Keratinocyte (primary cell): Measurements from ENCODE around the gene MAGI2. TPM values are rescaled to one million over a fixed set of nuclear protein-coding genes. Genes with fewer than 3 reads are reported as not detected.

Experiments
- DNase-seq: peaks from one replicate; pipeline ENCODE4 v3.0.0-alpha.2; 2011; ENCODE audit warnings: low read depth, missing footprints, low spot score
- FAIRE-seq: peaks from 2 replicates; lab custom pipeline; 2011; peaks lifted over from hg19 to GRCh38; lab: Jason Lieb, UNC
- H2AFZ ChIP-seq: 2 replicates; pipeline ENCODE4 v1.6.0; 2012; ENCODE audit warnings: low read length, control low read depth, inconsistent platforms; ENCODE audit not compliant: control insufficient read depth
- H3K27ac ChIP-seq: 2 replicates; pipeline ENCODE4 v1.5.1; 2011; ENCODE audit warnings: low read length; ENCODE audit not compliant: control insufficient read depth, insufficient read depth
- H3K27me3 ChIP-seq: 3 replicates; pipeline ENCODE4 v1.6.0; 2011; ENCODE audit warnings: low read length; ENCODE audit not compliant: control insufficient read depth, insufficient read depth; ENCODE audit errors: extremely low read depth
- H3K36me3 ChIP-seq, 2 experiments: 2 replicates in 1 of 2; 3 replicates in 1 of 2; pipeline ENCODE4 v1.5.1; 2011; ENCODE audit warnings: low read length in 2 of 2, mild to moderate bottlenecking in 1 of 2; ENCODE audit not compliant: control insufficient read depth in 2 of 2, insufficient read depth in 2 of 2; ENCODE audit errors: extremely low read depth in 1 of 2
- H3K4me1 ChIP-seq: 3 replicates; pipeline ENCODE4 v1.5.1; 2011; ENCODE audit warnings: low read length; ENCODE audit not compliant: control insufficient read depth, insufficient read depth; ENCODE audit errors: extremely low read depth
- H3K4me2 ChIP-seq: 3 replicates; pipeline ENCODE4 v1.6.0; 2011; ENCODE audit warnings: low read depth, low read length; ENCODE audit not compliant: control insufficient read depth, insufficient read depth; ENCODE audit errors: extremely low read depth
- H3K4me3 ChIP-seq, 3 experiments: fragments of 200-600 bp in 1 of 3; sonication (generic) in 1 of 3; 2 replicates in 2 of 3; 3 replicates in 1 of 3; pipeline ENCODE4 v1.5.1; 2011 to 2016; ENCODE audit warnings: low read length in 3 of 3, mild to moderate bottlenecking in 3 of 3, control low read depth in 2 of 3, inconsistent platforms in 1 of 3, low read depth in 1 of 3, mixed read lengths in 1 of 3, mixed run types in 1 of 3, moderate library complexity in 1 of 3; ENCODE audit not compliant: control insufficient read depth in 2 of 3, insufficient read depth in 2 of 3; ENCODE audit errors: extremely low read depth in 1 of 3
- H3K79me2 ChIP-seq: 2 replicates; pipeline ENCODE4 v1.6.0; 2012; ENCODE audit warnings: low read length; ENCODE audit not compliant: control insufficient read depth, insufficient read depth
- H3K9ac ChIP-seq: 3 replicates; pipeline ENCODE4 v1.6.0; 2011; ENCODE audit warnings: low read length; ENCODE audit not compliant: control insufficient read depth, insufficient read depth; ENCODE audit errors: extremely low read depth
- H3K9me1 ChIP-seq: 3 replicates; pipeline ENCODE4 v1.6.0; 2011; ENCODE audit warnings: low read length; ENCODE audit not compliant: control insufficient read depth, insufficient read depth; ENCODE audit errors: extremely low read depth
- H3K9me3 ChIP-seq: 2 replicates; pipeline ENCODE4 v1.5.1; 2012; ENCODE audit warnings: low read depth, low read length; ENCODE audit not compliant: control insufficient read depth
- H4K20me1 ChIP-seq: 3 replicates; pipeline ENCODE4 v1.6.0; 2011; ENCODE audit warnings: low read length; ENCODE audit not compliant: control insufficient read depth, insufficient read depth; ENCODE audit errors: extremely low read depth
- CTCF ChIP-seq, 3 experiments: IDR thresholded peaks in 1 of 3; conservative IDR thresholded peaks in 1 of 3; optimal IDR thresholded peaks in 1 of 3; 2 replicates in 2 of 3; 3 replicates in 1 of 3; pipeline versions ENCODE3 to v1.5.1; 2011; ENCODE audit warnings: low read length in 3 of 3, mild to moderate bottlenecking in 3 of 3, moderate library complexity in 2 of 3, control low read depth in 1 of 3, inconsistent platforms in 1 of 3; ENCODE audit not compliant: insufficient read depth in 2 of 3; ENCODE audit errors: extremely low read depth in 1 of 3
- EZH2 ChIP-seq: IDR thresholded peaks from one replicate; pipeline ENCODE4 v1.6.1; 2012; ENCODE audit warnings: inconsistent platforms, mild to moderate bottlenecking, low read length, moderate library complexity
- dilution Hi-C: fragments of 300-500 bp; cut with MboI; formaldehyde crosslinking; loops from one replicate; pipeline ENCODE4 v1.7.0; 2020; ENCODE audit warnings: low sequenced_read_pairs; ENCODE audit not compliant: extremely low pct_ligation_motif_present
- polyA plus RNA-seq, 5 experiments: library from polyadenylated mRNA; depleted of rRNA in 3 of 5; stranded (reverse) in 3 of 5; stranded (forward) in 1 of 5; unstranded in 1 of 5; fragments of >200 nt; gene quantifications; 1 replicate in 1 of 5; 2 replicates in 3 of 5; 3 replicates in 1 of 5; pipeline versions ENCODE4 v1.2.1 to v1.2.3, GENCODE V29; 2011 to 2012; ENCODE audit warnings: missing spikeins in 2 of 5, low read depth in 1 of 5, low replicate concordance in 1 of 5

MAGI2 gene
- polyA plus RNA-seq, 1 donor (not counting 4 experiments of a cell fraction or from before 2014, with no cell fraction given), result 0.07 TPM

DNA sequence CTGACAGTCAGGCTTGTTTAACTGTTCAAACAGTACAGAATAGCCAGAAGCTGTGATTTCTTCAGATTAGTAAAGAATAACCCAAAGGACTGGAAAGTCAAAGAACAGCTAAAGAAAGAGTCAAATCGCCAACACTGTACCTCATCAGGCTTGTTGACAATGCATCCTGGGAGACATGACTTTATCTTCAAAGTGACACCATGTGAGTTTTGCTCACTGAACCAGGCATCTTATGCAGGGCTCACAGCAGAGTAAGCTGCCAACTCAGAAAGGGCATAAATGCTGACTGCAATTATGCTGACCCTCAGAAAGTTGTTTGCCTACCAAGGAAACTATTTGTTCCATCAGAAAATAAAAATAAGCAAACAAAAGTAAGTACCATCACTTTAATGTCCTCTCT, 96.4 kb downstream of the MAGI2 start:
- TF ChIP-seq CTCF (optimal IDR thresholded peaks at IDR 0.05 in 1 of 3, IDR thresholded peaks at IDR 0.05 in 1 of 3, conservative IDR thresholded peaks at IDR 0.05 in 1 of 3; ENCODE audit: extremely low read depth in 1 of 3, insufficient read depth in 2 of 3, low read length in 3 of 3) (no peak), EZH2 (no peak)
- Histone ChIP-seq H3K27ac (no peak overlapping the region), H3K36me3 (no peaks in the 10 kb centered on the region), H3K9me3 (no peaks in the 10 kb centered on the region), H3K4me2 (no peak overlapping the region), H3K79me2 (no peaks in the 10 kb centered on the region), H3K27me3 (no peaks in the 10 kb centered on the region), H3K9me1 (no peaks in the 10 kb centered on the region), H2AFZ (no peak overlapping the region), H4K20me1 (no peaks in the 10 kb centered on the region), H3K4me1 (no peaks in the 10 kb centered on the region), H3K9ac (no peak overlapping the region), H3K4me3 (no peak overlapping the region)
- dilution Hi-C loops, result no loop called here
- DNase-seq (no peak), FAIRE-seq (no peak)

- no peak overlapping the region for H2AFZ ChIP-seq
- H3K4me3 ChIP-seq, result no peak overlapping the region
- no peaks in the 10 kb centered on the region for H4K20me1 ChIP-seq
- TF ChIP-seq CTCF (optimal IDR thresholded peaks at IDR 0.05 in 1 of 3, IDR thresholded peaks at IDR 0.05 in 1 of 3, conservative IDR thresholded peaks at IDR 0.05 in 1 of 3; ENCODE audit: extremely low read depth in 1 of 3, insufficient read depth in 2 of 3, low read length in 3 of 3) (no peak), EZH2 (no peak)
- no peaks in the 10 kb centered on the region for H3K9me3 ChIP-seq
- H3K4me1 ChIP-seq, result no peaks in the 10 kb centered on the region
- no peak for DNase-seq
- H3K36me3 ChIP-seq, result no peaks in the 10 kb centered on the region
- no peaks in the 10 kb centered on the region for H3K9me1 ChIP-seq
- no peak overlapping the region for H3K27ac ChIP-seq
- H3K27me3 ChIP-seq, result no peaks in the 10 kb centered on the region
- H3K79me2 ChIP-seq, result no peaks in the 10 kb centered on the region
- no peak for FAIRE-seq
- dilution Hi-C loops, result no loop called here
- H3K4me2 ChIP-seq, result no peak overlapping the region
- H3K9ac ChIP-seq, result no peak overlapping the region
These were observed 99.6 kb downstream of the MAGI2 start for GRCh38 chr7:79353720-79354468.
